Transverse colon (tissue), 4 donors: Measurements from ENCODE around the gene FRMD3.

Source experiments
- EP300 ChIP-seq: sonication (generic); formaldehyde crosslinking; IDR thresholded peaks from one replicate; pipeline ENCODE4 v1.6.1; 2017; ENCODE audit warnings: antibody characterized with exemption, low read depth
- POLR2A ChIP-seq: fragments of 450-650 bp; IDR thresholded peaks from one replicate; pipeline ENCODE4 v1.6.1; 2016; ENCODE audit warnings: antibody characterized with exemption, mild to moderate bottlenecking, moderate library complexity
- POLR2AphosphoS5 ChIP-seq, 3 donors: sonication (generic); formaldehyde crosslinking; IDR thresholded peaks; one replicate each; pipeline ENCODE4 v1.6.1; 2016; ENCODE audit warnings: antibody characterized with exemption in 3 of 3
- TF ChIP-seq, protein P1 (sequence below), 5 experiments: fragments of 200-600 bp in 3 of 5; fragments of 450-650 bp in 2 of 5; sonication (generic) in 3 of 5; IDR thresholded peaks; 1 replicate in 2 of 5; 2 replicates in 3 of 5; pipeline ENCODE4 v1.5.1; 2016 to 2017; ENCODE audit warnings: antibody characterized with exemption in 5 of 5, inconsistent platforms in 3 of 5, mild to moderate bottlenecking in 2 of 5, moderate library complexity in 1 of 5

DNA sequence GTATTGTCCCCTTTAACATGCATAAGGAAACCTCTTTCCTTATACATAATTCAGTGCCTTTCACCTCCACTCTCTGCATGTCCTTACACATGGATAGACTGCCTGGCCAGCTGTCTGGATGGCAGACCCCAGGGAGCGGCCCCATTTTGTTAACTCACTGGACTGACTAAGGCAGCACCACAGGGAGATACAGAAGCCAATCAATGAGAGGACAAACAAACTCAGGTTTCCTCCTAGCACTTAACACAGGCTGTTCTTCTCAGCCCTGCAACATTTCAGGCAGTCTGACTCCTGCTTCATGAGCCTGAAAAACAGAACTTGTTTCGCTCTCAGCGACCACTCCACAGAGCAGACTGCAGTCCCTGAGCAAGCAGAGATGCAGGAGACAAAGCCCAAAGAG, 339.8 kb downstream of the FRMD3 start:
- TF ChIP-seq POLR2A = no peak
- TF ChIP-seq POLR2AphosphoS5 (IDR thresholded peaks at IDR 0.05) = no peak
- TF ChIP-seq, protein P1, sequence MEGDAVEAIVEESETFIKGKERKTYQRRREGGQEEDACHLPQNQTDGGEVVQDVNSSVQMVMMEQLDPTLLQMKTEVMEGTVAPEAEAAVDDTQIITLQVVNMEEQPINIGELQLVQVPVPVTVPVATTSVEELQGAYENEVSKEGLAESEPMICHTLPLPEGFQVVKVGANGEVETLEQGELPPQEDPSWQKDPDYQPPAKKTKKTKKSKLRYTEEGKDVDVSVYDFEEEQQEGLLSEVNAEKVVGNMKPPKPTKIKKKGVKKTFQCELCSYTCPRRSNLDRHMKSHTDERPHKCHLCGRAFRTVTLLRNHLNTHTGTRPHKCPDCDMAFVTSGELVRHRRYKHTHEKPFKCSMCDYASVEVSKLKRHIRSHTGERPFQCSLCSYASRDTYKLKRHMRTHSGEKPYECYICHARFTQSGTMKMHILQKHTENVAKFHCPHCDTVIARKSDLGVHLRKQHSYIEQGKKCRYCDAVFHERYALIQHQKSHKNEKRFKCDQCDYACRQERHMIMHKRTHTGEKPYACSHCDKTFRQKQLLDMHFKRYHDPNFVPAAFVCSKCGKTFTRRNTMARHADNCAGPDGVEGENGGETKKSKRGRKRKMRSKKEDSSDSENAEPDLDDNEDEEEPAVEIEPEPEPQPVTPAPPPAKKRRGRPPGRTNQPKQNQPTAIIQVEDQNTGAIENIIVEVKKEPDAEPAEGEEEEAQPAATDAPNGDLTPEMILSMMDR (IDR thresholded peaks at IDR 0.05) = no peak
- no peak for TF ChIP-seq EP300
